Hepatocyte (in vitro differentiated cells): ENCODE measurements around the gene GABBR2.

Experiments used
- EZH2phosphoT487 ChIP-seq: fragments of 200-600 bp; sonication (generic); IDR thresholded peaks from one replicate; pipeline ENCODE4 v1.6.1; 2018; ENCODE audit warnings: antibody characterized with exemption, mild to moderate bottlenecking, low read depth, moderate library complexity; ENCODE audit not compliant: unreplicated experiment, severe bottlenecking
- TF ChIP-seq, protein P1 (sequence below): fragments of 200-600 bp; sonication (generic); IDR thresholded peaks from 2 replicates; pipeline ENCODE4 v1.5.1; 2016; ENCODE audit warnings: antibody characterized with exemption, mild to moderate bottlenecking; ENCODE audit not compliant: poor library complexity

DNA sequence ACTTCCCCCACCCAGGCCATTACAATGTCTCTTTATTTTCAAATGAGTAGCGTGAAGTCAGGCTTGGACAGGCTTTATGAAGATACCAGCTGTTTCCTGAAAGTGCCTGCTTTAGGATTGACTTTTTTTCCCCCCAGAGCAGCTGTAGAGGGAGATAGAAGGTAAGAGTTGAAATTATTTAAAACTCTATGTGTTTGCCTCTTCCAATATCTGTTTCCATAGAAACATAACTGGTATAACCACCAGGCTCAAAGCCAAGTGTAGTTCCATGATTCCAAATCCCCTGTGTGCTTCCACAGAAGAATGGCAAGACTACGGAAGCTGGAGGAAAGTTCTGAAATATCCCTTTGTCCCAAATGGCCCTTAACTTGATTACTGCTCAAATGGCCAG, 365.9 kb downstream of the GABBR2 start:
- TF ChIP-seq, protein P1, sequence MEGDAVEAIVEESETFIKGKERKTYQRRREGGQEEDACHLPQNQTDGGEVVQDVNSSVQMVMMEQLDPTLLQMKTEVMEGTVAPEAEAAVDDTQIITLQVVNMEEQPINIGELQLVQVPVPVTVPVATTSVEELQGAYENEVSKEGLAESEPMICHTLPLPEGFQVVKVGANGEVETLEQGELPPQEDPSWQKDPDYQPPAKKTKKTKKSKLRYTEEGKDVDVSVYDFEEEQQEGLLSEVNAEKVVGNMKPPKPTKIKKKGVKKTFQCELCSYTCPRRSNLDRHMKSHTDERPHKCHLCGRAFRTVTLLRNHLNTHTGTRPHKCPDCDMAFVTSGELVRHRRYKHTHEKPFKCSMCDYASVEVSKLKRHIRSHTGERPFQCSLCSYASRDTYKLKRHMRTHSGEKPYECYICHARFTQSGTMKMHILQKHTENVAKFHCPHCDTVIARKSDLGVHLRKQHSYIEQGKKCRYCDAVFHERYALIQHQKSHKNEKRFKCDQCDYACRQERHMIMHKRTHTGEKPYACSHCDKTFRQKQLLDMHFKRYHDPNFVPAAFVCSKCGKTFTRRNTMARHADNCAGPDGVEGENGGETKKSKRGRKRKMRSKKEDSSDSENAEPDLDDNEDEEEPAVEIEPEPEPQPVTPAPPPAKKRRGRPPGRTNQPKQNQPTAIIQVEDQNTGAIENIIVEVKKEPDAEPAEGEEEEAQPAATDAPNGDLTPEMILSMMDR, result no peak
- TF ChIP-seq EZH2phosphoT487, result no peak
